ENCODE measurements around the gene MYO9A.

GRCh38 chr15:72099155-72099554 lies 18.8 kb downstream of the MYO9A start:
- TF ChIP-seq, protein P1, sequence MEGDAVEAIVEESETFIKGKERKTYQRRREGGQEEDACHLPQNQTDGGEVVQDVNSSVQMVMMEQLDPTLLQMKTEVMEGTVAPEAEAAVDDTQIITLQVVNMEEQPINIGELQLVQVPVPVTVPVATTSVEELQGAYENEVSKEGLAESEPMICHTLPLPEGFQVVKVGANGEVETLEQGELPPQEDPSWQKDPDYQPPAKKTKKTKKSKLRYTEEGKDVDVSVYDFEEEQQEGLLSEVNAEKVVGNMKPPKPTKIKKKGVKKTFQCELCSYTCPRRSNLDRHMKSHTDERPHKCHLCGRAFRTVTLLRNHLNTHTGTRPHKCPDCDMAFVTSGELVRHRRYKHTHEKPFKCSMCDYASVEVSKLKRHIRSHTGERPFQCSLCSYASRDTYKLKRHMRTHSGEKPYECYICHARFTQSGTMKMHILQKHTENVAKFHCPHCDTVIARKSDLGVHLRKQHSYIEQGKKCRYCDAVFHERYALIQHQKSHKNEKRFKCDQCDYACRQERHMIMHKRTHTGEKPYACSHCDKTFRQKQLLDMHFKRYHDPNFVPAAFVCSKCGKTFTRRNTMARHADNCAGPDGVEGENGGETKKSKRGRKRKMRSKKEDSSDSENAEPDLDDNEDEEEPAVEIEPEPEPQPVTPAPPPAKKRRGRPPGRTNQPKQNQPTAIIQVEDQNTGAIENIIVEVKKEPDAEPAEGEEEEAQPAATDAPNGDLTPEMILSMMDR (IDR thresholded peaks at IDR 0.05) = no peak
- no peak for TF ChIP-seq POLR2A (IDR thresholded peaks at IDR 0.05)

All from body of pancreas (tissue), 4 donors.